GM18511 (cell line): ENCODE measurements around the gene PON1.

ENCODE experiments used
- ATAC-seq: cut with Tn5 transposase; IDR thresholded peaks from one replicate; pipeline ENCODE4 v1.9.1; 2021; ENCODE audit warnings: mild to moderate bottlenecking, moderate library complexity; ENCODE audit not compliant: unreplicated experiment

The PON1 gene

DNA sequence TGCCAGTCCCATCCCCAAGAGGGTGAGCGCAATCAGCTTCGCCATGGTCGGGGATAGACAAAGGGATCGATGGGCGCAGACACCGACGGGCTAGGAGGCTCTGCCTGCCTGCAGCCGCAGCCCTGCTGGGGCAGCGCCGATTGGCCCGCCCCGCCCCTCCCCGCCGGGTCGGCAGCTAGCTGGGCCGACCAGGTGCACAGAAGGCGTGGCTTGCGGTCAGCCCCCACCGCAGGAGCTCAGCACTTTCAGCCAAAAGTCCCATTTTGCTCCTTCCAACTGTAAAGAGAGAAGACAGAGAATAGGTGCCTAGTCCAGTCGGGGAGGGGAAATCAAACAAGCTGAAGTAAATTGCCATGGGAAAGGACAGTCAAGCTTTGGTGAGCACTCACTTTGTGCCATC is at the start of gene PON1:
Gene PON1, minus strand, starts transcription at position 102 of the 400 bp plus-strand sequence. Its CDS starts 57 bp downstream, at position 45.
- no peak for ATAC-seq

- no peak for ATAC-seq
Observed at GRCh38 chr7:95373323-95373722, 49.0 kb upstream of the PON1 start.

GRCh38 chr7:95368235-95368634 is 43.9 kb upstream of the PON1 start:
- ATAC-seq = no peak

GRCh38 chr7:95367606-95368005 is 43.3 kb upstream of the PON1 start:
- ATAC-seq = no peak

GRCh38 chr7:95365151-95365550 is 40.8 kb upstream of the PON1 start:
- no peak for ATAC-seq

DNA sequence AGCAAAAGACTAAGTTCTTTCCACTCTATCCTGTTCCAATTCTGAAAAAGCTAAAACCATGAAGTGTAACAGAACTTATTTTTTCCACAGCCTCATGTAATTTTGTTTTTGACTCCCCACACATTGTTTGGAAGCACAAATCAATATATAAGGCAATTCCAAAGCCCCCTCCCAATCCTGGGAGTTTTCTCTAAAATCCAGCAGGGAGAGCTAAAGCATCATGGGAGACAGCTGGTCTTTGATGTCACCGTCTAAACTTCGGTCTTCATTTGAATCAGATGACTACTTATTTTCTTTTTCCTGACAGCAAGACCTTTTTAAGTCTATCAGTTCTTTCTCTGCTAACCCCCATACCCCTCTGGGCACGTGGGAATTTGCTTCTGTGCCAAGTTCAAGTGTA is 33.3 kb upstream of the PON1 start:
- no peak for ATAC-seq

DNA sequence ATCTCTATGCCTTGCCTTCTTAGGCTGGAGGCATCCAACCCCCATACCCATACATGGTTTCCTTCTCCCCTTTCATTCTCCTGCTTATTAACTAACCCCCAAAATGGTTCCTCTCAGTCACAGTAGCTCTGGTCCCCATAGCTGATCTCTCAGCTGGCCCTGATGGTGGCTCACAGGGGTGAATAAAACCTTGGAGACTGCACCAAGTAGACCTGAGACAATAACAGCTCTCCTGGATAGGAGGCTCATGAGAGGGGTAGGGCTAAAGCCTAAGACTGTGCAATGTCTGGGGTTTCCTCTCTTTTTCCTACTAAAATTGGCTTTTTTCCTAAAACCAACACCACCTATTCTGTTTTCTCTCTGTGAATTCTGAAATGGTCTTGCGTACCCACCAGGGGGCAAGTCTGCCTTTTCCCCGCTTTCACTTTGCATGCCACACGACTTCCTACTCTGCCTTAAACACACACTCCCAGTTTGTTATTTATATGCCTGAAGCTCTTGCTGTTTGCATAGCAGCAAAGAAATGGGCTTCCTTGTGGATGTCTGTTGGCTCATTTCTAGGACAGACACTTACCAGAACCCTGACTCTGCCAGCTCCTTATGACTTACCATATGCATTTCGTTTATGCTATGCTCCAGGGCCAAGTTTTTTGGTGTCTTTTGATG is 18.4 kb upstream of the PON1 start:
- no peak for ATAC-seq

DNA sequence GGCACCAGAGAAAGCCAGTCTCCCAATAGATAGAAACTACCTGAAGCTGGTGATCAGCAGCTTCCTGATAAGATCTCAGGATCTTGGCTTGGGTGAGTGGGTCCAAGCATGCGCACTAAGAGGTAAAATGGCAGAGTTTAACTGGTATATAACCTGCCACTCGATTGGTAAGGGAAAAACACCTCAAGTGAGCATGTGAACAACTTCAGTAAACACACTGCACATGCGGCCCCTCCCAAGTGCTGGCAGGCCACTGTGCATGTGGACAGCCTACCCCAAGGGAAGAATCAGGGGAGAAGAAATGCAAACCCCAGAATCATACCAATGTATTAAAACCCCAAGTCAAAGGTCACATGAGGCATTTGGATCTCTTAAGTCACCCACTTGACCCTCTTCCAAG is 17.7 kb upstream of the PON1 start:
- no peak for ATAC-seq

DNA sequence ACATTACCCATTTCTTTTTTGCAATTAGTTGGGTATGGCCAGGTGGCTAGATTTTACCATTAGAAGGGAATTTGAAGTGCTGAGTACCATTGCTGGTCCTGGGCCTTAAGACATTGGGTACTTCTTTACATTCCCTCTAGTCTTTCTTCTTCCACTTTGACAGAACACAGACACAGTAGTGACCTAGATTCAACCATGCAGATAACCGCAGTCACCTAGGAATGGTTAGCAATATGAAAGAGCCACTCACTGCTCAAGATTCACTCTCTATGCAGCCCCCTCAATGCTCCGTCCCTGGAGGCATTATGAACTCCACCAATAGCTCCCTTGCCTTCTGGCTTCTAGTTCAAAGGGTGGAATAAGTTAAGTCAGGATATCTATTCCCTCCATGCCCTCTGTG is 16.2 kb upstream of the PON1 start:
- ATAC-seq = no peak

- ATAC-seq = no peak
Observed at GRCh38 chr7:95338832-95339231, 14.5 kb upstream of the PON1 start.

DNA sequence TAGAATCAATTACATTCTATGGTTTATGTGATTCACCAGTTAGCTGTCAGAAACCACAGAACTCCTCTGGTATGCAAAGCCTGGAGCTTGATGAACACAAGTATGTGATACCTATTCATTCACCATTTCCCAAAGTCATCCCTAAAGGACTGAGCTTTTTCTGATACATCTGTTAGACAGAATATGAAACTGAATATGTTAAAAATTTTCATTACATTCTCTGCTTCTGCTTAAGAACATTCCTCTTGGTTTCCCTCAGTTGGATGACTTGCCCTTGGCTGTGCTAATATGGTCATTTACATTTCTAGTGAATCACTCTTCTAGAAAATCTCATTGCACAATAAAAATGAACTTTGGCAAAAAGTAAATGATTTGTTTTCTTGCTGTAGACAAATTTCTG is 10.8 kb upstream of the PON1 start:
- ATAC-seq = no peak

DNA sequence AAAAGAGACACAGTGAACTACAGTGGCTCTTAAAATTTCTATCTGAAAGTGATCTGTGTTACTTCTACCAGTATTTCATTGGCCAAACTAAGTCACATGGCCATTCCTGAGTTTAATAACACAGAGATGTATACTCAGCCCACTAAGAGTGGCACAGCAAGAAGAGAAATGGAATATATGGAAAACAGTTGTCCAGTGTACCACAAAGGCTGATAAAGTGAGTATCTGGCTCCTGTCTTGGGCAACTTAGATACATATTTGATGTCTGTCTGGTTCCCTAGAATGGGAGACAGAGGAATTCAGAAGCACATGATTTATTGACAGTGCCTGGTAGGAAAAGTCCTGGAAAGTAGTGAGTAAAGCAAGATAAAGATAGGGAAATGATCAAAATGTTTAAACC is 10.1 kb upstream of the PON1 start:
- ATAC-seq = no peak

DNA sequence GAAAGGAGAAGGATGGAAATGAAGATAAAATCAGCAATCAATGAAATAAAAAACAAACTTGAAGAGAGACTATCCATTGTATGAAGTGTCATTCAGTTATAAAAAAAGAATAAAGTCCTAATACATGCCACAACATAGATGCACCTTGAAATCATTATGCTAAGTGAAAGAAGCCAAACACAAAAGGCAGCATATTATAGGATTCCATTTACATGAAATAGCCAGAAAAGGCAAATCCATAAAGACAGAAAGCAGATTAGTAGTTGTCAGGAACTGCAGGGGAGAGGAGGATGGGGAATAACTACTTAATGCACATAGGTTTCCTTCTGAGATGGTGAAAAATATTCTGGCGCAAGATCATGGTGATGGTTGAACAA is 6.6 kb upstream of the PON1 start:
- ATAC-seq = peak; percentile 22

DNA sequence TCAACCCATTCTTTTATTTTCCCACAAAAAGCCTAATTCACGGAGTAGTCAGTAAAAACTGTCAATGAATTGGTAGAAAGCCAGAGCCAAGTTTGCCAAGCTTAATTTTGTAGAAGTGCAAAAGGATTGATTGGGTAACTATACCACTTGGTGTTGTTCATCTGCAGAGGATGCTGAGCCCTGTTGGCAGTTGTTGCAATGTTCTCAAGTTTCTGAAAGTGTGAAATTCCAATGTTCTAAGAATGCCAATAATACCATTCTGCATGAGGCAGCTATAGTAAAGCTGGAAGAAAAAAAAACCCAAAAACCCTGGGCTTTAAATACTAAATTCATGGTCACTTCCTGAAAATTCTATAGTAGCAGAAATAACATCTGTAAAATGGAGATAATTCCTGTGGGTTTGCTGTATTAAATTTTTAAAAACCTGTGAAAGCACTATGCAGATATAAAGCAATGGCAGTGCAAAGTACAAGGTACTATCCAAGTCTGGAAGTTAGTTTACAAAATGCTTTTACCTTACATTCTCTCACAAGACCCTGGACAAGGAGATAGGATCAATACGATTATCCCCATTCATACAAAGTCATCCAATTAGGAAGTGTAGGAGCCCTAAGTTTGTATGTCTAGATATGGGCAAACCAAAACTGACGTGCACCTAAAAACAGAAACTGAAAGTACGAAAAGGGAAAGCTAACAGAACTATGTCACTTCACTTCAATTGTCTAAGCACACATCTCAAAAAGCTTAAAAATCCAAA is 6.0 kb upstream of the PON1 start:
- ATAC-seq = peak; percentile 99

- ATAC-seq = no peak
Observed at GRCh38 chr7:95327356-95327755, 3.0 kb upstream of the PON1 start.

DNA sequence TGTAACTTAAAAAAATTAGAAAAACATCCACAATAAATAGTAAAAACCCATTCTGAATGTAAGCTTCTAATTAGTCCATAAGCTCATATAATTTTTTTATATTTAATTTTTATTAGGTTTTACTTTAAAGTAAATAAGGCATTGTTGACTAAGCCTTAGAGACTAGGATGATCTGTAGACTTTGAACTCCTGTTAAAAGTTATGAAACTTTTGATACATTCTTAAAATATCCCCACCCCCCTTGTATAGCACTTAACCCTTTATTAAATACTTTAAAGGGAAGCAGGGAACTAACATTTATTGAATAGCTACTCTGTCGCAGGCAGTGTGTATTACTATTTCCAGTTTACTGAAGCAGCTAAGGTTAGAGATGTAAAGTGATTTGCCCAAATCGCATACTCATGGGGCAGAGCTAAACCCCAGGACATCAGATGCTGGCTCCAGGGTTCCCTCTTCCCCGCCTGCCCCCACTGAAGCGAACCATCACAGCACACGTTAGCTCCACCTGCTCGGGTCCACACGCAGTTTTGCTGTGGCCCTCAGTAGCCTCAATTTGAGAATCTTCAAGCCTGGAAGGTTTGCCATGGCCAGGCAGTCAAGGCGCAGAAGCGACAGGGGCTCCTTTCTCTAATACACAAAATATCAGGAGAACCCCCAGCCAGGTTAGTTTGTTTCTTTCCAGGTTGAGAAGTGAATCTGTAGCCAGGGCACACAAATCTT is 762 bp downstream of the PON1 start:
- no peak for ATAC-seq

GRCh38 chr7:95322854-95323253 is 1.5 kb downstream of the PON1 start:
- no peak for ATAC-seq

- no peak for ATAC-seq
Observed at GRCh38 chr7:95322396-95322795, 1.9 kb downstream of the PON1 start.

GRCh38 chr7:95321720-95322119 is 2.6 kb downstream of the PON1 start:
- no peak for ATAC-seq

DNA sequence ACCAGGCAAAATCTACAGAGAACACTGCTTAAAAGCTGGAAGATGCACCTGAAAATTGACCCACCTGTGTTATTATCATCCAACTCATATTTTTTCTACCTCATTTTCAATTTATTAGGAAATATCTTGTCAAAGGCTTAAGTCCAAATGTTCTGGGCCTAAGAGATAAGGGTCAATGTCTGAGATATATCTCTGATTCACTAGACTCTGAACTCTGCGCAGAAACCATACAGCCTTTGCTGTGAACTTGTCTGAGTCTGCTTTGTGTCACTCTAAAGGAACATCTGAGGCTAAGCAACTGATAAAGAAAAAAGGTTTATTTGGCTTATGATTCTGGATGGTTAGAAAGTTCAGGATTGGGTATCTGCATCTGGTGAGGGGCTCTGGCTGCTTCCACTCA is 3.7 kb downstream of the PON1 start:
- no peak for ATAC-seq

DNA sequence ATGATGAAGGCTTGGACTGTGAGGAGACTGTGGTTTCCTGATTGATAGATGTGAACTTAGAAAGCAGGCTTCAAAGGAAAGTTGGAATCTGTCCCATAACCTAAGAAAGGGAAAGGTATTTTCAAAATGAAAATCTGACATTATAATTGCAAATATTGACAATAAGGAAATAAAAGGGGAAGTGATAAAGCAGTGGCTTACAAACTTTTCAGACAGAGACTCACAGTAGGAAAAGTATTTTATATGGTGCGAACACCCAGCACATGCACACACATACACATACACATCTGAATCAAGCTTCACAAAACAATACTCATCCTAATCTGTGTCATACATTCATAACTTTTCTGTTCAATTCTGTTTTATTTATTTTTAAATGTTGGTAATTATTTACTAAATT is 4.8 kb downstream of the PON1 start:
- no peak for ATAC-seq

DNA sequence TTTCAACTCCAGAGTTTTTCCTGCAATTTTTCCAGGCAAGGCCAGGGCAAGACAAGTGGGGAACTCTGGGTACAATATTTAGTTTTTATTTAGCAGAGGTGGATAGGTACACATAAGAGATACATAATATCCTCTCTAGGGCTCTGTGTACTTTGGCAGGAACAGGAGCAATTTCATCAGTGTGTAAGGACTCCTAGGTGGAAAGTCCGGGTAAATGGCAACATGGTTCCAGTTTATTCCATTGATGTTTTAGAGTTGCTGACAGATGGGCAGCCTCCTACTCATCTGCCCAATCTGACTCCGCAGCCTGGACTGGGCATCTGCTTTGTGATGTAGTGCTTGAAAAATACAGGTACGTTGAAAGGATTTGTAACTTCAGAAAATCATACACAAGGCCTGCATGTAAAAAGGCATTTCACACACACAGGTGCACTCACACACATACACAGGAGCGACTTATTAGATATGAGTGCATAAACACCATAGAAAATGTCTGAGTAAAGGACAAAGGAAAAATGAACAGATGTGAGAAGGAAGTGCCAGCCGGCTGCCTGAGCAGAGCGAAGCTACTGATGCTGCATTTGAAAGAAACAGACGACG is 5.7 kb downstream of the PON1 start:
- ATAC-seq = no peak
